H1 (cell line): ENCODE results near the gene GALNT12. TPM values are rescaled to one million over a fixed set of nuclear protein-coding genes. Genes with fewer than 3 reads are reported as not detected.

Experiments
- CTCF ChIA-PET: fragments of 300-600 bp; sonication (Branson Sonifier 250); formaldehyde crosslinking; loops from one replicate; lab custom pipeline; 2021; ENCODE audit not compliant: partially characterized antibody; lab: Charles Lee
- POLR2A ChIA-PET: fragments of 300-600 bp; sonication (Branson Sonifier 250); formaldehyde crosslinking; loops from one replicate; lab custom pipeline; 2021; ENCODE audit warnings: inconsistent platforms; ENCODE audit not compliant: partially characterized antibody; lab: Charles Lee
- DNase-seq, 2 experiments: peaks; one replicate each; pipeline versions ENCODE4 v3.0.0 to v3.0.0-alpha.2; 2010 to 2022; ENCODE audit warnings: low spot score in 2 of 2, low read depth in 1 of 2, mixed read lengths in 1 of 2
- FAIRE-seq: peaks from 2 replicates; lab custom pipeline; 2011; peaks lifted over from hg19 to GRCh38; lab: Jason Lieb, UNC
- H2AFZ ChIP-seq: 2 replicates; pipeline ENCODE4 v1.8.1; 2012; ENCODE audit warnings: low read length, inconsistent platforms
- H2AK5ac ChIP-seq: 2 replicates; pipeline ENCODE4 v1.6.1; 2013; ENCODE audit warnings: low read depth, low read length
- H2BK120ac ChIP-seq: replicated peaks from 2 replicates; pipeline ENCODE3; 2013; ENCODE audit warnings: low read depth, low read length, inconsistent platforms
- H2BK12ac ChIP-seq: 2 replicates; pipeline ENCODE4 v1.6.1; 2013; ENCODE audit warnings: low read depth, low read length
- H2BK15ac ChIP-seq: 2 replicates; pipeline ENCODE4 v1.6.1; 2013; ENCODE audit warnings: low read length
- H2BK20ac ChIP-seq: 2 replicates; pipeline ENCODE4 v1.6.1; 2013; ENCODE audit warnings: low read length
- H2BK5ac ChIP-seq: 2 replicates; pipeline ENCODE4 v1.6.1; 2013; ENCODE audit warnings: low read depth, low read length
- H3K14ac ChIP-seq: 2 replicates; pipeline ENCODE4 v1.6.1; 2013; ENCODE audit warnings: inconsistent platforms; ENCODE audit not compliant: insufficient read length
- H3K18ac ChIP-seq: 2 replicates; pipeline ENCODE4 v1.6.1; 2013; ENCODE audit warnings: low read length; ENCODE audit errors: extremely low read depth
- H3K23ac ChIP-seq: 2 replicates; pipeline ENCODE4 v1.6.1; 2013; ENCODE audit warnings: inconsistent platforms; ENCODE audit not compliant: insufficient read length
- H3K23me2 ChIP-seq: 2 replicates; pipeline ENCODE4 v1.6.1; 2013; ENCODE audit warnings: low read depth, low read length
- H3K27ac ChIP-seq: 2 replicates; pipeline ENCODE4 v1.6.1; 2011; ENCODE audit warnings: low read depth, low read length, inconsistent platforms
- H3K27me3 ChIP-seq, 4 experiments: replicated peaks in 1 of 4; 1 replicate in 1 of 4; 2 replicates in 3 of 4; pipeline versions ENCODE4 v1.6.1 to v1.8.1; 2011 to 2013; ENCODE audit warnings: low read length in 3 of 4, mild to moderate bottlenecking in 3 of 4, inconsistent platforms in 2 of 4, mixed read lengths in 2 of 4, moderate library complexity in 1 of 4; ENCODE audit not compliant: control insufficient read depth in 3 of 4, insufficient read depth in 3 of 4; ENCODE audit errors: extremely low read depth in 1 of 4
- H3K36me3 ChIP-seq, 4 experiments: 2 replicates each; pipeline versions ENCODE4 v1.6.1 to v1.8.1; 2011 to 2013; ENCODE audit warnings: mild to moderate bottlenecking in 4 of 4, low read length in 3 of 4, moderate library complexity in 2 of 4, control low read depth in 1 of 4, inconsistent platforms in 1 of 4; ENCODE audit not compliant: insufficient read depth in 4 of 4, control insufficient read depth in 2 of 4
- H3K4ac ChIP-seq: replicated peaks from 2 replicates; pipeline ENCODE3; 2013; ENCODE audit warnings: low read length, low read depth, mixed read lengths, inconsistent platforms; ENCODE audit not compliant: insufficient read length
- H3K4me1 ChIP-seq, 4 experiments: replicated peaks in 1 of 4; 1 replicate in 1 of 4; 2 replicates in 3 of 4; pipeline versions ENCODE4 v1.6.1 to v1.8.1; 2011 to 2013; ENCODE audit warnings: low read length in 3 of 4, inconsistent platforms in 2 of 4, mixed read lengths in 1 of 4; ENCODE audit not compliant: insufficient read depth in 4 of 4, control insufficient read depth in 3 of 4
- H3K4me2 ChIP-seq, 2 experiments: 2 replicates each; pipeline versions ENCODE4 v1.6.1 to v1.8.1; 2011 to 2013; ENCODE audit warnings: low read depth in 2 of 2, low read length in 2 of 2, control low read depth in 1 of 2, inconsistent platforms in 1 of 2, mild to moderate bottlenecking in 1 of 2; ENCODE audit not compliant: insufficient read depth in 1 of 2
- H3K4me3 ChIP-seq, 4 experiments: fragments of 200-600, 300-600 bp in 1 of 4; sonication (generic), shearing (Covaris generic), sonication (Bioruptor Twin) in 1 of 4; 2 replicates each; pipeline versions ENCODE4 v1.5.1 to v1.8.1; 2011 to 2016; ENCODE audit warnings: low read length in 4 of 4, low read depth in 3 of 4, control low read depth in 2 of 4, inconsistent platforms in 2 of 4, mild to moderate bottlenecking in 2 of 4, mixed read lengths in 1 of 4, moderate library complexity in 1 of 4; ENCODE audit not compliant: insufficient read depth in 2 of 4; ENCODE audit errors: extremely low read depth in 1 of 4
- H3K56ac ChIP-seq: replicated peaks from 2 replicates; pipeline ENCODE3; 2013; ENCODE audit warnings: low read depth, mild to moderate bottlenecking, mixed read lengths, low read length, inconsistent platforms; ENCODE audit not compliant: insufficient read length
- H3K79me1 ChIP-seq: 2 replicates; pipeline ENCODE4 v1.6.1; 2013; ENCODE audit warnings: low read depth, low read length, control low read depth
- H3K79me2 ChIP-seq, 2 experiments: 2 replicates each; pipeline versions ENCODE4 v1.6.1 to v1.8.1; 2012 to 2013; ENCODE audit warnings: low read length in 2 of 2, mild to moderate bottlenecking in 2 of 2, inconsistent platforms in 1 of 2; ENCODE audit not compliant: insufficient read depth in 2 of 2, control insufficient read depth in 1 of 2
- H3K9ac ChIP-seq, 4 experiments: replicated peaks in 1 of 4; 1 replicate in 1 of 4; 2 replicates in 3 of 4; pipeline versions ENCODE4 v1.6.1 to v1.8.1; 2011 to 2013; ENCODE audit warnings: low read depth in 3 of 4, low read length in 3 of 4, control low read depth in 2 of 4, mild to moderate bottlenecking in 2 of 4, moderate library complexity in 2 of 4, inconsistent platforms in 1 of 4; ENCODE audit errors: extremely low read depth in 1 of 4
- H3K9me3 ChIP-seq, 2 experiments: 2 replicates each; pipeline versions ENCODE4 v1.6.1 to v1.8.1; 2012 to 2013; ENCODE audit warnings: mild to moderate bottlenecking in 2 of 2, moderate library complexity in 2 of 2, control low read depth in 1 of 2, inconsistent platforms in 1 of 2, low read depth in 1 of 2, low read length in 1 of 2, mixed read lengths in 1 of 2; ENCODE audit not compliant: insufficient read depth in 2 of 2
- H4K20me1 ChIP-seq, 2 experiments: replicated peaks in 1 of 2; 2 replicates each; pipeline versions ENCODE3 to v1.8.1; 2011 to 2013; ENCODE audit warnings: inconsistent platforms in 2 of 2, low read length in 2 of 2, mild to moderate bottlenecking in 1 of 2; ENCODE audit not compliant: insufficient read depth in 2 of 2, control insufficient read depth in 1 of 2
- H4K5ac ChIP-seq: 2 replicates; pipeline ENCODE4 v1.6.1; 2013; ENCODE audit warnings: low read length, low read depth, mixed read lengths, inconsistent platforms; ENCODE audit not compliant: insufficient read length
- H4K8ac ChIP-seq: 2 replicates; pipeline ENCODE4 v1.8.0; 2013; ENCODE audit warnings: mild to moderate bottlenecking, moderate library complexity, low read length, inconsistent platforms; ENCODE audit not compliant: insufficient read depth; ENCODE audit errors: extremely low read depth
- H4K91ac ChIP-seq: replicated peaks from 2 replicates; pipeline ENCODE3; 2013; ENCODE audit warnings: low read length, mixed read lengths, inconsistent platforms; ENCODE audit not compliant: insufficient read length
- CEBPB ChIP-seq: IDR thresholded peaks from 2 replicates; pipeline ENCODE4 v1.6.1; 2012; ENCODE audit warnings: low read depth, low read length
- EZH2 ChIP-seq: fragments of 200-600 bp; sonication (generic); IDR thresholded peaks from 2 replicates; pipeline ENCODE4 v1.7.1; 2012; ENCODE audit warnings: low read depth, mild to moderate bottlenecking, moderate library complexity, low read length, inconsistent platforms; ENCODE audit not compliant: severe bottlenecking
- KDM5A ChIP-seq: fragments of 200-600 bp; IDR thresholded peaks from 2 replicates; pipeline ENCODE4 v1.7.1; 2012; ENCODE audit warnings: mild to moderate bottlenecking, low read length, inconsistent platforms, mixed read lengths
- MAFK ChIP-seq: IDR thresholded peaks from 2 replicates; pipeline ENCODE4 v1.6.1; 2012; ENCODE audit warnings: low read depth, mild to moderate bottlenecking, improper control_type of control experiment, low read length
- POLR2AphosphoS5 ChIP-seq: IDR thresholded peaks from 2 replicates; pipeline ENCODE4 v1.6.1; 2011; ENCODE audit warnings: low read depth, low read length
- RAD21 ChIP-seq, 2 experiments: IDR thresholded peaks in 1 of 2; conservative IDR thresholded peaks in 1 of 2; 2 replicates each; pipeline ENCODE4 v1.6.1; 2011; ENCODE audit warnings: low read depth in 2 of 2, low read length in 2 of 2, improper control_type of control experiment in 1 of 2, inconsistent platforms in 1 of 2, mild to moderate bottlenecking in 1 of 2, moderate library complexity in 1 of 2
- RFX5 ChIP-seq: IDR thresholded peaks from 2 replicates; pipeline ENCODE4 v1.6.1; 2011; ENCODE audit warnings: low read depth, low read length, improper control_type of control experiment, borderline replicate concordance
- RXRA ChIP-seq: IDR thresholded peaks from 2 replicates; pipeline ENCODE4 v1.6.1; 2011; ENCODE audit warnings: low read depth, mild to moderate bottlenecking, low read length, moderate library complexity; ENCODE audit not compliant: insufficient read depth
- SIX5 ChIP-seq: IDR thresholded peaks from 2 replicates; pipeline ENCODE4 v1.6.1; 2011; ENCODE audit warnings: mild to moderate bottlenecking, low read depth, low read length
- SUZ12 ChIP-seq: fragments of 200-600 bp; sonication (generic); IDR thresholded peaks from 2 replicates; pipeline ENCODE4 v1.6.1; 2012; ENCODE audit warnings: mild to moderate bottlenecking, inconsistent platforms, low read length, moderate library complexity, mixed read lengths
- TEAD4 ChIP-seq: IDR thresholded peaks from 2 replicates; pipeline ENCODE4 v1.6.1; 2012; ENCODE audit warnings: low read depth, low read length, inconsistent platforms, mixed read lengths
- YY1 ChIP-seq: IDR thresholded peaks from 2 replicates; pipeline ENCODE4 v1.6.1; 2011; ENCODE audit warnings: low read depth, mild to moderate bottlenecking, low read length
- WGBS, 2 experiments: shearing (Covaris generic) in 1 of 2; methylation state at CpG; one replicate each; pipeline versions ENCODE4 v1.1.6 to v1.1.7; 2013 to 2015; ENCODE audit warnings: low lambda C conversion rate in 2 of 2, mixed read lengths in 2 of 2, inconsistent platforms in 1 of 2, low coverage in 1 of 2, missing lambda C conversion rate in 1 of 2; ENCODE audit not compliant: insufficient replicate concordance in 2 of 2, insufficient coverage in 1 of 2, insufficient read length in 1 of 2; ENCODE audit errors: extremely low coverage in 1 of 2, missing lambda C conversion rate in 1 of 2; 5-methylcytosine and 5-hydroxymethylcytosine counted together
- polyA plus RNA-seq, 7 experiments: library from polyadenylated mRNA; depleted of rRNA in 3 of 7; stranded (reverse) in 5 of 7; unstranded in 2 of 7; fragments of >200 nt in 5 of 7; fragments of 200-250 nt in 2 of 7; gene quantifications; 1 replicate in 5 of 7; 2 replicates in 1 of 7; 4 replicates in 1 of 7; pipeline versions ENCODE4 v1.2.1 to v1.2.3, GENCODE V29; 2011 to 2013; ENCODE audit warnings: missing spikeins in 2 of 7, mixed read lengths in 2 of 7
- total RNA-seq: library from RNA; stranded (reverse); fragmentation: NEBNext Ultra II Directional; extraction: Animal tissue kit (Norgen Biotek cat#: 25700); gene quantifications from 2 replicates; pipeline ENCODE4 v1.2.1, GENCODE V29; 2021

GALNT12 gene
- total and polyA plus RNA-seq, 2 of the 8 experiments (the other 6 are each of a cell fraction or from before 2014, with no cell fraction given) = 16.2 to 19.6 TPM

GRCh38 chr9:98869078-98869745, 61.7 kb downstream of the GALNT12 start:
- no peak overlapping the region for H3K23ac ChIP-seq

More at GRCh38 chr9:98869078-98869745, 61.7 kb downstream of the GALNT12 start:
- no peak overlapping the region for H2BK5ac ChIP-seq
- H2BK12ac ChIP-seq = no peak overlapping the region
- H3K18ac ChIP-seq = no peak overlapping the region
- H3K27me3 ChIP-seq = no peaks in the 10 kb centered on the region
- H4K5ac ChIP-seq = no peak overlapping the region
- no peaks in the 10 kb centered on the region for H3K79me2 ChIP-seq
- H4K91ac ChIP-seq = no peak overlapping the region
- H2BK20ac ChIP-seq = no peak overlapping the region
- H3K9ac ChIP-seq = no peak overlapping the region
- no peak overlapping the region for H4K8ac ChIP-seq
- CTCF ChIA-PET = interaction anchor here (0.9 kb wide), 1 partner anchor 106 kb away, joined by 4 read pairs; no protein-coding TSS in a partner anchor
- H4K20me1 ChIP-seq = no peaks in the 10 kb centered on the region
- FAIRE-seq (no peak), DNase-seq (no peak)
- no peak overlapping the region for H3K4ac ChIP-seq
- H2AK5ac ChIP-seq = no peak overlapping the region
- no peak overlapping the region for H2BK15ac ChIP-seq
- H3K56ac ChIP-seq = no peak overlapping the region
- no peak overlapping the region for H3K4me3 ChIP-seq
- 0 out of 4 replicates have a peak, but pooled peaks cover 0 to 5% of the 10 kb centered on the region in 2 experiments for H3K9me3 ChIP-seq
- H2BK120ac ChIP-seq = no peak overlapping the region
- WGBS, 2 experiments = 84% methylated on average over 8 of the region's 8 CpGs; no CpG with 5 or more reads in 1 of the 2 experiments
- H3K36me3 ChIP-seq = no peaks in the 10 kb centered on the region
- H3K79me1 ChIP-seq = no peaks in the 10 kb centered on the region
- H3K23me2 ChIP-seq = no peaks in the 10 kb centered on the region
- no peak overlapping the region for H3K27ac ChIP-seq
- POLR2A ChIA-PET = no interaction called here
- TF ChIP-seq RXRA (no peak), MAFK (no peak), SIX5 (no peak), RAD21 (IDR thresholded peaks at IDR 0.05 in 1 of 2, conservative IDR thresholded peaks at IDR 0.05 in 1 of 2; ENCODE audit: low read depth in 2 of 2, low read length in 2 of 2) (no peak), RFX5 (no peak), POLR2AphosphoS5 (no peak), EZH2 (no peak), KDM5A (no peak), YY1 (no peak), SUZ12 (no peak), CEBPB (no peak), TEAD4 (no peak)
- no peak overlapping the region for H3K4me2 ChIP-seq
- H3K4me1 ChIP-seq = no peaks in the 10 kb centered on the region
- H3K14ac ChIP-seq = no peak overlapping the region
- no peak overlapping the region for H2AFZ ChIP-seq
